IMR-90 (cell line): ENCODE results near the gene WDR89.

Source experiments
- BHLHE40 ChIP-seq: fragments of 150-350 bp; IDR thresholded peaks from 2 replicates; pipeline ENCODE4 v1.6.1; 2016; ENCODE audit warnings: mild to moderate bottlenecking, low read depth, low read length
- CEBPB ChIP-seq: IDR thresholded peaks from 2 replicates; pipeline ENCODE4 v1.6.1; 2012; ENCODE audit warnings: low read depth, low read length, improper control_type of control experiment
- CHD1 ChIP-seq: IDR thresholded peaks from 2 replicates; pipeline ENCODE4 v1.6.1; 2012; ENCODE audit warnings: low read depth, low read length, improper control_type of control experiment
- FOS ChIP-seq: fragments of 150-350 bp; IDR thresholded peaks from 2 replicates; pipeline ENCODE4 v1.6.1; 2016; ENCODE audit warnings: low read depth, low read length
- MAFK ChIP-seq: IDR thresholded peaks from 2 replicates; pipeline ENCODE4 v1.6.1; 2012; ENCODE audit warnings: low read depth, low read length, improper control_type of control experiment
- MXI1 ChIP-seq: IDR thresholded peaks from 2 replicates; pipeline ENCODE4 v1.6.1; 2012; ENCODE audit warnings: low read depth, mild to moderate bottlenecking, low read length, moderate library complexity, borderline replicate concordance
- POLR2A ChIP-seq: IDR thresholded peaks from 2 replicates; pipeline ENCODE4 v1.6.1; 2012; ENCODE audit warnings: mild to moderate bottlenecking, low read depth, low read length
- RAD21 ChIP-seq: IDR thresholded peaks from 2 replicates; pipeline ENCODE4 v1.6.1; 2012; ENCODE audit warnings: low read length, improper control_type of control experiment
- RCOR1 ChIP-seq: IDR thresholded peaks from 2 replicates; pipeline ENCODE4 v1.6.1; 2012; ENCODE audit warnings: mild to moderate bottlenecking, low read length, improper control_type of control experiment; ENCODE audit not compliant: insufficient replicate concordance
- SMC3 ChIP-seq: fragments of 150-350 bp; IDR thresholded peaks from 2 replicates; pipeline ENCODE4 v1.6.1; 2016; ENCODE audit warnings: low read depth, mild to moderate bottlenecking, antibody characterized with exemption, low read length, moderate library complexity
- USF2 ChIP-seq: fragments of 150-350 bp; IDR thresholded peaks from 2 replicates; pipeline ENCODE4 v1.6.1; 2017; ENCODE audit warnings: mild to moderate bottlenecking, antibody characterized with exemption, low read length, low read depth
- TF ChIP-seq, protein P1 (sequence below): conservative IDR thresholded peaks from 2 replicates; pipeline ENCODE4 v1.5.1; 2012; ENCODE audit warnings: mild to moderate bottlenecking, low read depth, low read length, improper control_type of control experiment

- no peak for TF ChIP-seq CEBPB
- no peak for TF ChIP-seq POLR2A
- TF ChIP-seq MXI1, result no peak
- TF ChIP-seq, protein P1, sequence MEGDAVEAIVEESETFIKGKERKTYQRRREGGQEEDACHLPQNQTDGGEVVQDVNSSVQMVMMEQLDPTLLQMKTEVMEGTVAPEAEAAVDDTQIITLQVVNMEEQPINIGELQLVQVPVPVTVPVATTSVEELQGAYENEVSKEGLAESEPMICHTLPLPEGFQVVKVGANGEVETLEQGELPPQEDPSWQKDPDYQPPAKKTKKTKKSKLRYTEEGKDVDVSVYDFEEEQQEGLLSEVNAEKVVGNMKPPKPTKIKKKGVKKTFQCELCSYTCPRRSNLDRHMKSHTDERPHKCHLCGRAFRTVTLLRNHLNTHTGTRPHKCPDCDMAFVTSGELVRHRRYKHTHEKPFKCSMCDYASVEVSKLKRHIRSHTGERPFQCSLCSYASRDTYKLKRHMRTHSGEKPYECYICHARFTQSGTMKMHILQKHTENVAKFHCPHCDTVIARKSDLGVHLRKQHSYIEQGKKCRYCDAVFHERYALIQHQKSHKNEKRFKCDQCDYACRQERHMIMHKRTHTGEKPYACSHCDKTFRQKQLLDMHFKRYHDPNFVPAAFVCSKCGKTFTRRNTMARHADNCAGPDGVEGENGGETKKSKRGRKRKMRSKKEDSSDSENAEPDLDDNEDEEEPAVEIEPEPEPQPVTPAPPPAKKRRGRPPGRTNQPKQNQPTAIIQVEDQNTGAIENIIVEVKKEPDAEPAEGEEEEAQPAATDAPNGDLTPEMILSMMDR, result no peak
- no peak for TF ChIP-seq USF2
- no peak for TF ChIP-seq MAFK
- TF ChIP-seq RAD21, result no peak
- no peak for TF ChIP-seq FOS
- TF ChIP-seq RCOR1, result no peak
- no peak for TF ChIP-seq SMC3
- TF ChIP-seq CHD1, result no peak
- TF ChIP-seq BHLHE40, result no peak
Measured at GRCh38 chr14:63603749-63604277, 37.9 kb downstream of the WDR89 start.
